Urothelium cell line (cell line): ENCODE measurements around the gene IGFBP2.

Source experiments
- DNase-seq: peaks from one replicate; pipeline ENCODE4 v3.0.0; 2011; ENCODE audit warnings: low spot score, mixed read lengths
- FAIRE-seq: peaks from 2 replicates; lab custom pipeline; 2011; peaks lifted over from hg19 to GRCh38; lab: Jason Lieb, UNC

IGFBP2 gene

GRCh38 chr2:216636551-216637450 is 3.6 kb downstream of the IGFBP2 start:
- FAIRE-seq (no peak), DNase-seq (peak; percentile 84)

- DNase-seq, result no peak
- FAIRE-seq, result no peak
Observed at GRCh38 chr2:216637472-216637871, 4.3 kb downstream of the IGFBP2 start.

GRCh38 chr2:216643986-216644659 is 10.9 kb downstream of the IGFBP2 start:
- FAIRE-seq, result no peak
- no peak for DNase-seq

GRCh38 chr2:216644842-216645635 is 11.8 kb downstream of the IGFBP2 start:
- DNase-seq, result no peak
- no peak for FAIRE-seq

GRCh38 chr2:216645636-216645950 is 12.4 kb downstream of the IGFBP2 start:
- DNase-seq (no peak), FAIRE-seq (no peak)

- FAIRE-seq (no peak), DNase-seq (no peak)
Observed at GRCh38 chr2:216646116-216646515, 12.9 kb downstream of the IGFBP2 start.

- DNase-seq, result no peak
- FAIRE-seq, result no peak
Observed at GRCh38 chr2:216648105-216648504, 14.9 kb downstream of the IGFBP2 start.

GRCh38 chr2:216649574-216649973 is 16.4 kb downstream of the IGFBP2 start:
- DNase-seq, result no peak
- FAIRE-seq, result no peak

GRCh38 chr2:216650626-216651257 is 17.5 kb downstream of the IGFBP2 start:
- no peak for DNase-seq
- no peak for FAIRE-seq

- DNase-seq (no peak), FAIRE-seq (no peak)
Observed at GRCh38 chr2:216651351-216651881, 18.2 kb downstream of the IGFBP2 start.

GRCh38 chr2:216652566-216652965 is 19.3 kb downstream of the IGFBP2 start:
- DNase-seq (no peak), FAIRE-seq (no peak)

GRCh38 chr2:216653093-216653799 is 20.0 kb downstream of the IGFBP2 start:
- no peak for FAIRE-seq
- DNase-seq, result no peak

- FAIRE-seq, result no peak
- no peak for DNase-seq
Observed at GRCh38 chr2:216653931-216654365, 20.7 kb downstream of the IGFBP2 start.

- DNase-seq (no peak), FAIRE-seq (no peak)
Observed at GRCh38 chr2:216654528-216655052, 21.4 kb downstream of the IGFBP2 start.

GRCh38 chr2:216657086-216657855 is 24.1 kb downstream of the IGFBP2 start:
- FAIRE-seq (no peak), DNase-seq (no peak)

GRCh38 chr2:216657980-216658379 is 24.8 kb downstream of the IGFBP2 start:
- DNase-seq (no peak), FAIRE-seq (no peak)

GRCh38 chr2:216658757-216659156 is 25.5 kb downstream of the IGFBP2 start:
- FAIRE-seq (no peak), DNase-seq (no peak)

GRCh38 chr2:216659276-216659675 is 26.1 kb downstream of the IGFBP2 start:
- no peak for FAIRE-seq

GRCh38 chr2:216660496-216660895 is 27.3 kb downstream of the IGFBP2 start:
- DNase-seq (no peak), FAIRE-seq (no peak)

More at GRCh38 chr2:216659276-216659675, 26.1 kb downstream of the IGFBP2 start:
- no peak for DNase-seq
